Measurements from ENCODE around the gene POTEC. TPM values are rescaled to one million over a fixed set of nuclear protein-coding genes. Genes with fewer than 3 reads are reported as not detected.
"Not testable (repeated sequence)": the region's sequence is repeated elsewhere in the genome, so short reads cannot be mapped to it uniquely, and the experiment has no call there.

Gene POTEC
- total and polyA plus RNA-seq, 2 of the 8 experiments (the other 6 are each of a cell fraction or from before 2014, with no cell fraction given), result 0.07 TPM; not detected in 1

DNA sequence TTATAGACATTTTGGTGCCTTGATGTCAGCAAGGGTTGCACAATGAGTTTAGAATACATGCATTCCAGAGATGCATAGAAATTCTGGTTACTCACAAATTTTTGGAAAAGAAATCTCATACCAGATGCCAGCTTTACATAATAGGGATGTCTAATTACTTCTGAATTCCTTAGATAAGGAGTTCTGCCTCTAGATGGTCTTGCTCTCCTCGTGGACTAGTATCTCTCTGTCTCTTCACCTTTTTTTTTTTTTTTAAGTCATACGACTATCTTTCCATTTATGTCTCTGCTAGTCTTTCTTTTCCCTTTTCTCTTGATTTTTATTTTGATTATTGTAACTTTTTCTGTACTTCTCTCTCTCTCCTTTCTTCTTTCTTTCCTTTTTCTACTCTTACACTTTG, 16.1 kb upstream of the POTEC start:
- FAIRE-seq; H3K56ac ChIP-seq (replicated peaks; ENCODE audit: insufficient read length, low read depth, low read length); H2AFZ ChIP-seq (ENCODE audit: low read length); H3K79me1 ChIP-seq (ENCODE audit: low read depth, low read length); H3K79me2 ChIP-seq (ENCODE audit: control insufficient read depth in 1 of 2, insufficient read depth in 2 of 2, low read length in 2 of 2); DNase-seq (ENCODE audit: low read depth in 1 of 2, low spot score in 2 of 2); H2AK5ac ChIP-seq (ENCODE audit: low read depth, low read length); H3K9ac ChIP-seq (replicated peaks in 1 of 4; ENCODE audit: extremely low read depth in 1 of 4, low read depth in 3 of 4, low read length in 3 of 4); H3K4me2 ChIP-seq (ENCODE audit: insufficient read depth in 1 of 2, low read depth in 2 of 2, low read length in 2 of 2); H3K4ac ChIP-seq (replicated peaks; ENCODE audit: insufficient read length, low read depth, low read length); H3K4me1 ChIP-seq (replicated peaks in 1 of 4; ENCODE audit: control insufficient read depth in 3 of 4, insufficient read depth in 4 of 4, low read length in 3 of 4); H2BK12ac ChIP-seq (ENCODE audit: low read depth, low read length); H3K23ac ChIP-seq (ENCODE audit: insufficient read length); H4K91ac ChIP-seq (replicated peaks; ENCODE audit: insufficient read length, low read length); H2BK15ac ChIP-seq (ENCODE audit: low read length); H3K4me3 ChIP-seq (ENCODE audit: extremely low read depth in 1 of 4, insufficient read depth in 2 of 4, low read depth in 3 of 4, low read length in 4 of 4); H3K23me2 ChIP-seq (ENCODE audit: low read depth, low read length); H3K14ac ChIP-seq (ENCODE audit: insufficient read length); H2BK5ac ChIP-seq (ENCODE audit: low read depth, low read length); POLR2A ChIA-PET (ENCODE audit: partially characterized antibody); H2BK120ac ChIP-seq (replicated peaks; ENCODE audit: low read depth, low read length); H3K27me3 ChIP-seq (replicated peaks in 1 of 4; ENCODE audit: control insufficient read depth in 3 of 4, extremely low read depth in 1 of 4, insufficient read depth in 3 of 4, low read length in 3 of 4); H3K18ac ChIP-seq (ENCODE audit: extremely low read depth, low read length); H2BK20ac ChIP-seq (ENCODE audit: low read length); H3K36me3 ChIP-seq (ENCODE audit: control insufficient read depth in 2 of 4, insufficient read depth in 4 of 4, low read length in 3 of 4); H4K5ac ChIP-seq (ENCODE audit: insufficient read length, low read depth, low read length); H3K27ac ChIP-seq (ENCODE audit: low read depth, low read length); CTCF ChIA-PET (ENCODE audit: partially characterized antibody); H4K20me1 ChIP-seq (replicated peaks in 1 of 2; ENCODE audit: control insufficient read depth in 1 of 2, insufficient read depth in 2 of 2, low read length in 2 of 2); H4K8ac ChIP-seq (ENCODE audit: extremely low read depth, insufficient read depth, low read length): not testable (repeated sequence)
- WGBS, 2 experiments (ENCODE audit: extremely low coverage in 1 of 2, insufficient coverage in 1 of 2, insufficient read length in 1 of 2, insufficient replicate concordance in 2 of 2, low coverage in 1 of 2, low lambda C conversion rate in 2 of 2, missing lambda C conversion rate in 1 of 2), result 67% methylated on average over 1 of the region's 2 CpGs; no CpG with 5 or more reads in 1 of the 2 experiments
- peaks cover 0 to 10% of the 10 kb centered on the region in 2 experiments; a peak in 2 of 4 replicates for H3K9me3 ChIP-seq (ENCODE audit: insufficient read depth in 2 of 2, low read depth in 1 of 2, low read length in 1 of 2)

DNA sequence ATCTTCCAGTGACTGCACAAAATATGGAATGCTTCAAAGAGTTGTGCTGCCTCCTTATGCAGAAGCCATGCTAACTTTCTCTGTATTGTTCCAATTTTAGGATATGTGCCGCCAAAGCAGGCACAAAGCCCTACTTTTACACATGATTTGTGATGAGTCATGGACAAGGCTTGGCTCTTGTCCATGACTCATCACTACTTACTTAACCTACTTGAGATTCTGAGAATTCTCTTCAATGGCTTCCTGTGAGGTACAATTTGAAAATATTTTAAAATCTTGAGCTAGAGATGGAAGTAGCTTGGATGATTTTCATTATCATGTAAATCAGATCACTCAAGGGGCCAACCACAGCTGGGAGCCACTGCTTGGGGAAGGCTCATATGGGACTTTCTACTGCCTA, 11.7 kb downstream of the POTEC start:
- FAIRE-seq; H3K9ac ChIP-seq (replicated peaks in 1 of 4; ENCODE audit: extremely low read depth in 1 of 4, low read depth in 3 of 4, low read length in 3 of 4); CTCF ChIA-PET (ENCODE audit: partially characterized antibody): not testable (repeated sequence)

More for the DNA sequence above, 11.7 kb downstream of the POTEC start:
- H3K56ac ChIP-seq (replicated peaks; ENCODE audit: insufficient read length, low read depth, low read length); H4K5ac ChIP-seq (ENCODE audit: insufficient read length, low read depth, low read length); H2AK5ac ChIP-seq (ENCODE audit: low read depth, low read length); H4K20me1 ChIP-seq (replicated peaks in 1 of 2; ENCODE audit: control insufficient read depth in 1 of 2, insufficient read depth in 2 of 2, low read length in 2 of 2); H4K8ac ChIP-seq (ENCODE audit: extremely low read depth, insufficient read depth, low read length); H3K27me3 ChIP-seq (replicated peaks in 1 of 4; ENCODE audit: control insufficient read depth in 3 of 4, extremely low read depth in 1 of 4, insufficient read depth in 3 of 4, low read length in 3 of 4); H2BK120ac ChIP-seq (replicated peaks; ENCODE audit: low read depth, low read length); H4K91ac ChIP-seq (replicated peaks; ENCODE audit: insufficient read length, low read length); H3K14ac ChIP-seq (ENCODE audit: insufficient read length); H3K27ac ChIP-seq (ENCODE audit: low read depth, low read length); POLR2A ChIA-PET (ENCODE audit: partially characterized antibody); H3K9me3 ChIP-seq (ENCODE audit: insufficient read depth in 2 of 2, low read depth in 1 of 2, low read length in 1 of 2); H3K23ac ChIP-seq (ENCODE audit: insufficient read length); H3K4me3 ChIP-seq (ENCODE audit: extremely low read depth in 1 of 4, insufficient read depth in 2 of 4, low read depth in 3 of 4, low read length in 4 of 4); H3K4me2 ChIP-seq (ENCODE audit: insufficient read depth in 1 of 2, low read depth in 2 of 2, low read length in 2 of 2); H3K23me2 ChIP-seq (ENCODE audit: low read depth, low read length); H3K18ac ChIP-seq (ENCODE audit: extremely low read depth, low read length); H3K36me3 ChIP-seq (ENCODE audit: control insufficient read depth in 2 of 4, insufficient read depth in 4 of 4, low read length in 3 of 4); H3K79me1 ChIP-seq (ENCODE audit: low read depth, low read length); H3K79me2 ChIP-seq (ENCODE audit: control insufficient read depth in 1 of 2, insufficient read depth in 2 of 2, low read length in 2 of 2); DNase-seq (ENCODE audit: low read depth in 1 of 2, low spot score in 2 of 2); H2AFZ ChIP-seq (ENCODE audit: low read length); H2BK20ac ChIP-seq (ENCODE audit: low read length); H2BK15ac ChIP-seq (ENCODE audit: low read length); H2BK5ac ChIP-seq (ENCODE audit: low read depth, low read length); H2BK12ac ChIP-seq (ENCODE audit: low read depth, low read length); H3K4me1 ChIP-seq (replicated peaks in 1 of 4; ENCODE audit: control insufficient read depth in 3 of 4, insufficient read depth in 4 of 4, low read length in 3 of 4); H3K4ac ChIP-seq (replicated peaks; ENCODE audit: insufficient read length, low read depth, low read length): not testable (repeated sequence)
- no CpG with 5 or more reads among the region's 1 CpG for WGBS, 2 experiments (ENCODE audit: extremely low coverage in 1 of 2, insufficient coverage in 1 of 2, insufficient read length in 1 of 2, insufficient replicate concordance in 2 of 2, low coverage in 1 of 2, low lambda C conversion rate in 2 of 2, missing lambda C conversion rate in 1 of 2)
